K562 (cell line): ENCODE measurements around the gene VEGFC. TPM values are rescaled to one million over a fixed set of nuclear protein-coding genes. Genes with fewer than 3 reads are reported as not detected.

Experiments used
- ATAC-seq: fragments of 200-7000 bp; cut with Tn5 transposase; 3 replicates; pipeline ENCODE4 v1.9.1; 2020; ENCODE audit warnings: moderate library complexity
- BruUV-seq: library from RNA; stranded (reverse); fragments of 400-500 nt; replicated peaks from 2 replicates; lab custom pipeline; 2021; lab: Mats Ljungman, UMichigan
- CTCF ChIA-PET: fragments of 300-600 bp; formaldehyde crosslinking; extraction: SDS; loops from one replicate; lab custom pipeline; 2021; ENCODE audit warnings: low intra/inter-chr PET ratio; lab: Yijun Ruan, JAX
- POLR2A ChIA-PET: fragments of 300-600, 350-650 bp; sonication (Branson Sonifier 250); formaldehyde crosslinking; extraction: SDS; loops from one replicate; lab custom pipeline; 2021; ENCODE audit warnings: antibody characterized with exemption, inconsistent platforms; lab: Yijun Ruan, JAX
- DNase-seq, 4 experiments: peaks; one replicate each; pipeline versions ENCODE4 v3.0.0 to v3.0.0-alpha.2; 2011 to 2018; ENCODE audit warnings: low spot score in 3 of 4, mixed read lengths in 3 of 4; ENCODE audit errors: extremely low read depth in 1 of 4
- FAIRE-seq: peaks from 2 replicates; lab custom pipeline; 2011; peaks lifted over from hg19 to GRCh38; lab: Jason Lieb, UNC
- H2AFZ ChIP-seq: 2 replicates; pipeline ENCODE4 v1.6.0; 2011; ENCODE audit warnings: low read depth, low read length, control low read depth, inconsistent platforms
- H3K27ac ChIP-seq: fragments of 200-600 bp; 3 replicates; pipeline ENCODE4 v1.8.0; 2011; ENCODE audit warnings: low read depth, mild to moderate bottlenecking, control low read depth, inconsistent platforms, low read length, moderate library complexity, mixed read lengths; ENCODE audit errors: extremely low read depth
- H3K27me3 ChIP-seq, 2 experiments: fragments of 300-600 bp in 1 of 2; 2 replicates in 1 of 2; 3 replicates in 1 of 2; pipeline versions ENCODE4 v1.6.0 to v1.8.0; 2011; ENCODE audit warnings: inconsistent platforms in 2 of 2, low read length in 2 of 2, mild to moderate bottlenecking in 1 of 2, mixed read lengths in 1 of 2, moderate library complexity in 1 of 2; ENCODE audit not compliant: control insufficient read depth in 2 of 2, insufficient read depth in 2 of 2
- H3K36me3 ChIP-seq: fragments of 300-600 bp; 3 replicates; pipeline ENCODE4 v1.8.0; 2011; ENCODE audit warnings: mild to moderate bottlenecking, low read length, inconsistent platforms; ENCODE audit not compliant: control insufficient read depth, insufficient read depth
- H3K4me1 ChIP-seq, 2 experiments: fragments of 200-600 bp in 1 of 2; replicated peaks in 1 of 2; 2 replicates in 1 of 2; 3 replicates in 1 of 2; pipeline versions ENCODE4 v1.5.1 to v1.8.0; 2011; ENCODE audit warnings: inconsistent platforms in 2 of 2, low read length in 2 of 2, mild to moderate bottlenecking in 1 of 2, mixed read lengths in 1 of 2, moderate library complexity in 1 of 2; ENCODE audit not compliant: control insufficient read depth in 2 of 2, insufficient read depth in 2 of 2
- H3K4me2 ChIP-seq: 2 replicates; pipeline ENCODE4 v1.6.1; 2011; ENCODE audit warnings: low read length, control low read depth, inconsistent platforms, mixed read lengths; ENCODE audit not compliant: insufficient read depth
- H3K4me3 ChIP-seq: fragments of 200-600 bp; sonication (generic), shearing (Covaris generic); 2 replicates; pipeline ENCODE4 v1.5.1; 2016; ENCODE audit warnings: control low read depth, inconsistent platforms
- H3K79me2 ChIP-seq: fragments of 200-600 bp; 3 replicates; pipeline ENCODE4 v1.8.0; 2011; ENCODE audit warnings: low read length, inconsistent platforms; ENCODE audit not compliant: control insufficient read depth, insufficient read depth
- H3K9ac ChIP-seq, 2 experiments: 2 replicates each; pipeline versions ENCODE4 v1.6.0 to v1.6.1; 2011; ENCODE audit warnings: low read depth in 2 of 2, low read length in 2 of 2, control low read depth in 1 of 2, inconsistent platforms in 1 of 2, mild to moderate bottlenecking in 1 of 2, mixed read lengths in 1 of 2; ENCODE audit not compliant: insufficient read depth in 1 of 2
- H3K9me1 ChIP-seq: one replicate; pipeline ENCODE4 v1.6.0; 2011; ENCODE audit warnings: inconsistent platforms, mild to moderate bottlenecking, low read length, moderate library complexity; ENCODE audit not compliant: control insufficient read depth, insufficient read depth
- H3K9me3 ChIP-seq: replicated peaks from 2 replicates; pipeline ENCODE4 v1.5.1; 2011; ENCODE audit warnings: low read depth, low read length, inconsistent platforms; ENCODE audit not compliant: control insufficient read depth, insufficient read depth
- H4K20me1 ChIP-seq: replicated peaks from 2 replicates; pipeline ENCODE4 v1.6.1; 2011; ENCODE audit warnings: low read length, inconsistent platforms, mixed read lengths; ENCODE audit not compliant: control insufficient read depth, insufficient read depth
- BMI1 ChIP-seq: fragments of 150-350 bp; IDR thresholded peaks from 2 replicates; pipeline ENCODE4 v1.6.1; 2014; ENCODE audit warnings: low read length
- GTF2E2 ChIP-seq: fragments of 200-800 bp; sonication (Bioruptor generic); IDR thresholded peaks from 2 replicates; pipeline ENCODE4 v1.6.1; 2016; ENCODE audit warnings: missing genetic modification characterization, missing compliant biosample characterization
- IFI16 ChIP-seq: fragments of 250-450 bp; sonication (Bioruptor Pico); IDR thresholded peaks from 2 replicates; pipeline ENCODE4 v2.1.2; 2022; ENCODE audit warnings: mild to moderate bottlenecking, inconsistent platforms
- KAT8 ChIP-seq: fragments of 450-650 bp; IDR thresholded peaks from 2 replicates; pipeline ENCODE4 v1.6.1; 2016; ENCODE audit warnings: low read depth, mild to moderate bottlenecking
- OTX1 ChIP-seq: fragments of 450-650 bp; formaldehyde crosslinking; IDR thresholded peaks from 2 replicates; pipeline ENCODE4 v1.4.0; 2022; ENCODE audit warnings: mild to moderate bottlenecking
- POLR2AphosphoS2 ChIP-seq: IDR thresholded peaks from 2 replicates; pipeline ENCODE4 v1.6.1; 2012; ENCODE audit warnings: low read length, improper control_type of control experiment
- TAF15 ChIP-seq: fragments of 200-400 bp; formaldehyde crosslinking; IDR thresholded peaks from 2 replicates; pipeline ENCODE4 v1.6.1; 2017; ENCODE audit warnings: mild to moderate bottlenecking, low read depth, low read length, moderate library complexity
- ZMIZ1 ChIP-seq, 2 experiments: fragments of 150-350 bp in 1 of 2; IDR thresholded peaks; 2 replicates each; pipeline ENCODE4 v1.6.1; 2012 to 2016; ENCODE audit warnings: low read depth in 2 of 2, low read length in 2 of 2, mild to moderate bottlenecking in 1 of 2, moderate library complexity in 1 of 2
- WGBS: fragments of 100-300 bp; shearing (Covaris generic); methylation state at CpG from one replicate; pipeline ENCODE4 v1.1.6; 2016; ENCODE audit warnings: low coverage, mixed read lengths; ENCODE audit not compliant: insufficient coverage; ENCODE audit errors: missing lambda C conversion rate; 5-methylcytosine and 5-hydroxymethylcytosine counted together
- in situ Hi-C: fragments of 300-500 bp; cut with MboI; formaldehyde crosslinking; loops from 4 replicates; pipeline ENCODE4 v1.15.0; 2018; ENCODE audit warnings: inconsistent platforms, mixed read lengths
- intact Hi-C: fragments of 100-400 bp; cut with micrococcal nuclease; formaldehyde crosslinking; loops from 2 replicates; pipeline ENCODE4 v1.14.2; 2022
- polyA plus RNA-seq, 8 experiments: library from polyadenylated mRNA; depleted of rRNA in 4 of 8; stranded (reverse) in 5 of 8; unstranded in 3 of 8; fragments of >200 nt; fragmentation: Nextera tagmentation in 2 of 8; fragmentation: Illumina TruSeq in 1 of 8; extraction: Ambion mirVana in 2 of 8; extraction: Trizol in 1 of 8; gene quantifications; 2 replicates each; pipeline versions ENCODE4 v1.2.1 to v1.2.3, GENCODE V29; 2011 to 2014; ENCODE audit warnings: inconsistent platforms in 1 of 8, missing spikeins in 1 of 8
- total RNA-seq, 7 experiments: library from RNA; depleted of rRNA in 6 of 7; stranded (reverse); fragments of >200 nt in 6 of 7; fragmentation: Illumina TruSeq in 2 of 7; extraction: Trizol in 2 of 7; gene quantifications; 2 replicates each; pipeline versions ENCODE4 v1.2.1 to v1.2.3, GENCODE V29; 2011 to 2021; ENCODE audit warnings: low replicate concordance in 1 of 7
- TF ChIP-seq, protein P1 (sequence below): sonication (generic); formaldehyde crosslinking; IDR thresholded peaks from 2 replicates; pipeline ENCODE4 v1.8.1; 2023; ENCODE audit warnings: mild to moderate bottlenecking, missing genetic modification reagents

VEGFC gene
- total and polyA plus RNA-seq, 9 of the 15 experiments (the other 6 are each of a cell fraction or from before 2014, with no cell fraction given) = not detected

- Histone ChIP-seq H4K20me1 (no peaks in the 10 kb centered on the region), H3K4me1 (no peaks in the 10 kb centered on the region), H3K27me3 (no peaks in the 10 kb centered on the region), H2AFZ (no peak overlapping the region), H3K9ac (no peak overlapping the region), H3K36me3 (no peaks in the 10 kb centered on the region), H3K9me1 (no peaks in the 10 kb centered on the region), H3K4me2 (no peak overlapping the region), H3K4me3 (no peak overlapping the region), H3K9me3 (no peaks in the 10 kb centered on the region), H3K79me2 (no peaks in the 10 kb centered on the region), H3K27ac (no peak overlapping the region)
- CTCF ChIA-PET = no interaction called here
- ATAC-seq (no peak), FAIRE-seq (no peak), DNase-seq (no peak)
- BruUV-seq = no TSS peak
- intact Hi-C loops (no loop called here), in situ Hi-C loops (no loop called here)
- WGBS = 2% methylated on average over 3 of the region's 3 CpGs
- POLR2A ChIA-PET = no interaction called here
- TF ChIP-seq TAF15 (no peak), POLR2AphosphoS2 (no peak), OTX1 (no peak), IFI16 (no peak), ZMIZ1 (IDR thresholded peaks at IDR 0.05; ENCODE audit: low read depth in 2 of 2, low read length in 2 of 2) (no peak), BMI1 (no peak), GTF2E2 (tag) (no peak), KAT8 (no peak)
- TF ChIP-seq, protein P1, sequence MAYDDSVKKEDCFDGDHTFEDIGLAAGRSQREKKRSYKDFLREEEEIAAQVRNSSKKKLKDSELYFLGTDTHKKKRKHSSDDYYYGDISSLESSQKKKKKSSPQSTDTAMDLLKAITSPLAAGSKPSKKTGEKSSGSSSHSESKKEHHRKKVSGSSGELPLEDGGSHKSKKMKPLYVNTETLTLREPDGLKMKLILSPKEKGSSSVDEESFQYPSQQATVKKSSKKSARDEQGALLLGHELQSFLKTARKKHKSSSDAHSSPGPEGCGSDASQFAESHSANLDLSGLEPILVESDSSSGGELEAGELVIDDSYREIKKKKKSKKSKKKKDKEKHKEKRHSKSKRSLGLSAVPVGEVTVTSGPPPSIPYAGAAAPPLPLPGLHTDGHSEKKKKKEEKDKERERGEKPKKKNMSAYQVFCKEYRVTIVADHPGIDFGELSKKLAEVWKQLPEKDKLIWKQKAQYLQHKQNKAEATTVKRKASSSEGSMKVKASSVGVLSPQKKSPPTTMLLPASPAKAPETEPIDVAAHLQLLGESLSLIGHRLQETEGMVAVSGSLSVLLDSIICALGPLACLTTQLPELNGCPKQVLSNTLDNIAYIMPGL (CRISPR knock-in tag) = no peak
Measured at GRCh38 chr4:176729489-176729888, 63.2 kb downstream of the VEGFC start.
